Activated CD8-positive, alpha-beta memory T cell treated with anti-CD3 and anti-CD28 coated beads, Interleukin-2, amount 50 U/mL, for 48 hours (primary cell): ENCODE data around the gene CCL8.

Source experiments
- DNase-seq: peaks from one replicate; pipeline ENCODE4 v3.0.0-alpha.2; 2020

The CCL8 gene

GRCh38 chr17:34368196-34368945, 49.1 kb downstream of the CCL8 start:
- DNase-seq: peak; percentile 32

GRCh38 chr17:34368946-34369500, 49.8 kb downstream of the CCL8 start:
- peak; percentile 35 for DNase-seq

GRCh38 chr17:34369571-34369970, 50.3 kb downstream of the CCL8 start:
- DNase-seq: peak; percentile 44

- DNase-seq: no peak
Observed at GRCh38 chr17:34370376-34370996, 51.3 kb downstream of the CCL8 start.

- DNase-seq: no peak
Observed at GRCh38 chr17:34370997-34371395, 51.8 kb downstream of the CCL8 start.
